Measurements from ENCODE around the gene TGFBR1. TPM values are rescaled to one million over a fixed set of nuclear protein-coding genes. Genes with fewer than 3 reads are reported as not detected.

TGFBR1 gene
- total RNA-seq, 1 donor, result 114 TPM

GRCh38 chr9:99116003-99116411 lies 11.1 kb downstream of the TGFBR1 start:
- no peak overlapping the region for H3K27ac ChIP-seq (ENCODE audit: low read depth, low read length)
- no peak overlapping the region for H3K4me3 ChIP-seq (ENCODE audit: insufficient read depth, low read length)
- H3K36me3 ChIP-seq (ENCODE audit: insufficient read depth, low read length), result no peaks in the 10 kb centered on the region
- peaks cover 80% of the 10 kb centered on the region for H4K20me1 ChIP-seq (ENCODE audit: insufficient read depth, low read length)
- DNase-seq (ENCODE audit: insufficient read length, low spot score, missing footprints), result no peak
- H2AFZ ChIP-seq (ENCODE audit: low read length), result no peak overlapping the region
- peaks cover 9% of the 10 kb centered on the region for H3K4me1 ChIP-seq (ENCODE audit: insufficient read depth, low read length)
- TF ChIP-seq CTCF (IDR thresholded peaks at IDR 0.05; ENCODE audit: extremely low read depth, low read depth, low read length), result no peak
- H3K79me2 ChIP-seq (ENCODE audit: insufficient read depth, low read length), result peaks cover 92% of the 10 kb centered on the region
- H3K9me3 ChIP-seq (ENCODE audit: low read depth, low read length), result no peaks in the 10 kb centered on the region
- H3K27me3 ChIP-seq (ENCODE audit: insufficient read depth, low read length), result no peaks in the 10 kb centered on the region
- no peak overlapping the region for H3K4me2 ChIP-seq (ENCODE audit: insufficient read depth, low read length)

GRCh38 chr9:99118782-99119466 lies 14.0 kb downstream of the TGFBR1 start:
- peaks cover 85% of the 10 kb centered on the region for H4K20me1 ChIP-seq (ENCODE audit: insufficient read depth, low read length)
- H3K9me3 ChIP-seq (ENCODE audit: low read depth, low read length), result no peaks in the 10 kb centered on the region
- H3K27me3 ChIP-seq (ENCODE audit: insufficient read depth, low read length), result no peaks in the 10 kb centered on the region
- H3K4me1 ChIP-seq (ENCODE audit: insufficient read depth, low read length), result peaks cover 5% of the 10 kb centered on the region
- no peaks in the 10 kb centered on the region for H3K36me3 ChIP-seq (ENCODE audit: insufficient read depth, low read length)
- H3K79me2 ChIP-seq (ENCODE audit: insufficient read depth, low read length), result peaks cover 94% of the 10 kb centered on the region
- DNase-seq (ENCODE audit: insufficient read length, low spot score, missing footprints), result no peak
- no peak overlapping the region for H3K4me2 ChIP-seq (ENCODE audit: insufficient read depth, low read length)
- H3K27ac ChIP-seq (ENCODE audit: low read depth, low read length), result no peak overlapping the region
- no peak overlapping the region for H3K4me3 ChIP-seq (ENCODE audit: insufficient read depth, low read length)
- no peak overlapping the region for H2AFZ ChIP-seq (ENCODE audit: low read length)
- TF ChIP-seq CTCF (IDR thresholded peaks at IDR 0.05; ENCODE audit: extremely low read depth, low read depth, low read length), result no peak

- Histone ChIP-seq H3K9me3 (ENCODE audit: low read depth, low read length) (no peaks in the 10 kb centered on the region), H4K20me1 (ENCODE audit: insufficient read depth, low read length) (peaks cover 77% of the 10 kb centered on the region), H3K27me3 (ENCODE audit: insufficient read depth, low read length) (no peaks in the 10 kb centered on the region), H3K4me3 (ENCODE audit: insufficient read depth, low read length) (no peak overlapping the region), H3K27ac (ENCODE audit: low read depth, low read length) (no peak overlapping the region), H2AFZ (ENCODE audit: low read length) (no peak overlapping the region), H3K4me1 (ENCODE audit: insufficient read depth, low read length) (no peaks in the 10 kb centered on the region), H3K79me2 (ENCODE audit: insufficient read depth, low read length) (peaks cover 93% of the 10 kb centered on the region), H3K36me3 (ENCODE audit: insufficient read depth, low read length) (no peaks in the 10 kb centered on the region), H3K4me2 (ENCODE audit: insufficient read depth, low read length) (no peak overlapping the region)
- no peak for TF ChIP-seq CTCF (IDR thresholded peaks at IDR 0.05; ENCODE audit: extremely low read depth, low read depth, low read length)
- no peak for DNase-seq (ENCODE audit: insufficient read length, low spot score, missing footprints)
Measured at GRCh38 chr9:99119976-99120655, 15.2 kb downstream of the TGFBR1 start.

- Histone ChIP-seq H4K20me1 (ENCODE audit: insufficient read depth, low read length) (peaks cover 76% of the 10 kb centered on the region), H3K27me3 (ENCODE audit: insufficient read depth, low read length) (no peaks in the 10 kb centered on the region), H3K9me3 (ENCODE audit: low read depth, low read length) (no peaks in the 10 kb centered on the region), H3K36me3 (ENCODE audit: insufficient read depth, low read length) (no peaks in the 10 kb centered on the region), H3K4me3 (ENCODE audit: insufficient read depth, low read length) (no peak overlapping the region), H3K4me1 (ENCODE audit: insufficient read depth, low read length) (peaks cover 6% of the 10 kb centered on the region), H2AFZ (ENCODE audit: low read length) (no peak overlapping the region), H3K27ac (ENCODE audit: low read depth, low read length) (no peak overlapping the region), H3K4me2 (ENCODE audit: insufficient read depth, low read length) (no peak overlapping the region), H3K79me2 (ENCODE audit: insufficient read depth, low read length) (peaks cover 93% of the 10 kb centered on the region)
- TF ChIP-seq CTCF (IDR thresholded peaks at IDR 0.05; ENCODE audit: extremely low read depth, low read depth, low read length), result no peak
- no peak for DNase-seq (ENCODE audit: insufficient read length, low spot score, missing footprints)
Measured at GRCh38 chr9:99121604-99122003, 16.7 kb downstream of the TGFBR1 start.
